Hematopoietic multipotent progenitor cell treated with erythropoietin and hydrocortisone succinate and interleukin-3 and kit ligand, for 15 days (in vitro differentiated cells): ENCODE measurements around the gene PLEKHB1.
"Not testable (repeated sequence)": the region's sequence is repeated elsewhere in the genome, so short reads cannot be mapped to it uniquely, and the experiment has no call there.

Experiments used
- DNase-seq: peaks from one replicate; pipeline ENCODE4 v3.0.0-alpha.2; 2015; ENCODE audit warnings: low spot score

Gene PLEKHB1

GRCh38 chr11:73648571-73649046 is 2.2 kb downstream of the PLEKHB1 start:
- DNase-seq: no peak

- no peak for DNase-seq
Measured at GRCh38 chr11:73649206-73649605, 2.8 kb downstream of the PLEKHB1 start.

GRCh38 chr11:73650400-73650799 is 4.0 kb downstream of the PLEKHB1 start:
- no peak for DNase-seq

GRCh38 chr11:73651252-73651651 is 4.9 kb downstream of the PLEKHB1 start:
- DNase-seq: no peak

GRCh38 chr11:73651661-73652045 is 5.3 kb downstream of the PLEKHB1 start:
- no peak for DNase-seq

- no peak for DNase-seq
Measured at GRCh38 chr11:73652046-73652730, 5.8 kb downstream of the PLEKHB1 start.

- DNase-seq: no peak
Measured at GRCh38 chr11:73652856-73653559, 6.6 kb downstream of the PLEKHB1 start.

GRCh38 chr11:73653996-73654395 is 7.6 kb downstream of the PLEKHB1 start:
- no peak for DNase-seq

GRCh38 chr11:73654482-73655021 is 8.2 kb downstream of the PLEKHB1 start:
- no peak for DNase-seq

GRCh38 chr11:73655686-73656085 is 9.3 kb downstream of the PLEKHB1 start:
- no peak for DNase-seq

- DNase-seq: no peak
Measured at GRCh38 chr11:73656985-73657384, 10.6 kb downstream of the PLEKHB1 start.

GRCh38 chr11:73659961-73660360 is 13.6 kb downstream of the PLEKHB1 start:
- no peak for DNase-seq

- DNase-seq: no peak
Measured at GRCh38 chr11:73660497-73661034, 14.2 kb downstream of the PLEKHB1 start.

- DNase-seq: peak; percentile 80
Measured at GRCh38 chr11:73661035-73661628, 14.8 kb downstream of the PLEKHB1 start.

- DNase-seq: no peak
Measured at GRCh38 chr11:73662445-73663157, 16.2 kb downstream of the PLEKHB1 start.

GRCh38 chr11:73663604-73664495 is 17.5 kb downstream of the PLEKHB1 start:
- no peak for DNase-seq

GRCh38 chr11:73664877-73665276 is 18.5 kb downstream of the PLEKHB1 start:
- no peak for DNase-seq

- DNase-seq: no peak
Measured at GRCh38 chr11:73667891-73668290, 21.5 kb downstream of the PLEKHB1 start.

- DNase-seq: no peak
Measured at GRCh38 chr11:73670808-73671207, 24.4 kb downstream of the PLEKHB1 start.

- no peak for DNase-seq
Measured at GRCh38 chr11:73671701-73672100, 25.3 kb downstream of the PLEKHB1 start.

GRCh38 chr11:73676552-73676951 is 30.2 kb downstream of the PLEKHB1 start:
- not testable (repeated sequence) for DNase-seq
